Cortex of kidney (tissue), 1 donor: ENCODE results near the gene RGS7.
"Not testable (repeated sequence)": the region's sequence is repeated elsewhere in the genome, so short reads cannot be mapped to it uniquely, and the experiment has no call there.

ENCODE experiments used
- DNase-seq: peaks from one replicate; lab custom pipeline; 2025; lab: John Stamatoyannopoulos, UW

Gene RGS7

GRCh38 chr1:241208910-241209379 lies 148.1 kb downstream of the RGS7 start:
- DNase-seq = no peak

- DNase-seq = no peak
Measured at GRCh38 chr1:241203817-241204216, 153.2 kb downstream of the RGS7 start.

DNA sequence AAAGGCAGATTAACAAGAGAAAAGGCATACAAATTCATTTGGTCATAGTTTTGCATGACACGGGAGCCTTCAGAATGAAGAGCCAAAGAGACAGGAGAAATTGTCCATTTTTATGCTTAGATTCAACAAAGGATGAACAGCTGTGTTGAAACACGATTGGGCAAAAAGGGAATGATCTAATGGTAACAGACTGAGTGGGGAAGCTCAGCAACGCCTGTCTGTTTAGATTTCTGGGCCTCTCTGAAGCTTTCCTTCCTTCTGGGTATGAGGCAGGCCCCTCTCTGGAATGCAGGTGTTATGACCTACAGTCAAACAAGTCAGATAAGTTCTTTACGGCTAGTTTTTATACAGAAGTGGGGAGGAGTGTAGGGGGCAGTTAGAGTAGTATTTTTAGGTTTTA lies 154.6 kb downstream of the RGS7 start:
- DNase-seq = no peak

DNA sequence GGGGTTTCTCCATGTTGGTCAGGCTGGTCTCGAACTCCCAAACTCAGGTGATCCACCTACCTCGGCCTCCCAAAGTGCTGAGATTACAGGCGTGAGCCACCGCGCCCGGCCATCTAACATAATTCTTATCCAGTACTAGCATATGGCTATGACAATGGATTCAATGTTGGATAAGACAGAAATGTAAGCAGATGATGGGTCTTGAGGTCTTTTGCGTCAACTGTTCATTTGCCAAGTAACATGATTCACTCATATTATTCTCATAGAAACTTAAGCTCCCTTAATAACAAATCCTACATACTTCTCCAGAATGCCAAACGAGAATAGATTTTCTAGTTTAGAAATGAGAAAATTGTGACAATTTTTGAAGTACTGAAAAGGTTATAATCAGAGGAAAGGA lies 170.3 kb downstream of the RGS7 start:
- no peak for DNase-seq

DNA sequence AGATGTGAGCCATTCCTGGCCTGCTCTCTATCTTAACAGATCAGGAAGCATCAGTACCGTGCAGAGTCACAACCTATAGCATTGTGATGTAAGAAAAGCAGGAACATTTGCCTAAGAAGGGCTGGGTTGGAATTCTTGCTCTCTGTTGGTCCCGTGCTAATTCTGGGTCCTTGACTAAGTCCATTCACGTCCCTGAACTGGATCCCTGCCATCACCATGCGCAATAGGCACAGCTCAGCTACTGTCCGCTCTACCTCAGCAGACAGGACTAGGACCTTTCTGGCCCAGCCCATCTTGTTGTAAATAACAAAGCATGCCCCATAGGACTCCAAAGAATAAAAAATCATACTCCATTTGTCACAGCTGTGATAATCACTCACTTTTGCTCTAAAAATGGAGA lies 175.0 kb downstream of the RGS7 start:
- no peak for DNase-seq

GRCh38 chr1:241181471-241181870 lies 175.5 kb downstream of the RGS7 start:
- DNase-seq = no peak

- DNase-seq = no peak
Measured at GRCh38 chr1:241180569-241180968, 176.4 kb downstream of the RGS7 start.

DNA sequence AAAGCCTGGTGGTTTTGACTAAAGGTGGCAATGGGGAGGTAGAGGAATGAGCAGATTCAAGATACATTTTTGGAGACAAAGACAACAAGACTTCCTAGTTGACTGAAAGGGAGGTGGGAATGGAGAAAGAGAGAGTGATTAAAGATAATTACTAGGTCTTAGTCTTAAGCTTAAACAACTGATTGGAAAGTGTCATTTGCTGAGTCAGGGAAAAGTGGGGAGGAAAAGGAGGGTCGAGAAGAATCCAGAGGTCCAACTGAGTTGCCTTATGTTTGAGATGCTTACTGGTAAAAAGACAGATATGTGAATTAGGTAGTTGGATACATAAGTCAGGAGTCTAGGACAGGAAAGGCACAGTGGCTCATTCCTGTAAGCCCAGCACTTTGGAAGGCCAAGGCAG lies 179.3 kb downstream of the RGS7 start:
- no peak for DNase-seq

- DNase-seq = no peak
Measured at GRCh38 chr1:241172486-241172885, 184.5 kb downstream of the RGS7 start.

DNA sequence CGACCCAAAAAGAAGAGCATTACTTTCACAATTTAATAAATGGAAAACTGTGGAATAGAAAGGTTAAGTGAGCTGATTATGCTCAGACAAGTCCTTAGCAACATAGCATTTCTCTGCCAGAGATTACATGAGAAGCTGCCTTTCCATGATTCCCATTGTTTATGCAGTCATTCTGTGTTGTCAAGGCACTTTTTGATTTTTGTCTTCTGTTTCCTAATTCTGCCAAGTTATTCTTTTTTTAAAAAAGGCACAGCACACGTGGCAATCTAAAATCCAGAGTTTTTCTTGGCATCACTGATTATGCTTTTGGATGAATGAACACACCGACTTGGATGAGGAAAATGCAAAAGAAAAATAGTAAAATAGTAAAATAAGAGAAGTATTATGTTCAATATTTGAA lies 185.0 kb downstream of the RGS7 start:
- no peak for DNase-seq

- DNase-seq = no peak
Measured at GRCh38 chr1:241167121-241167630, 189.8 kb downstream of the RGS7 start.

DNA sequence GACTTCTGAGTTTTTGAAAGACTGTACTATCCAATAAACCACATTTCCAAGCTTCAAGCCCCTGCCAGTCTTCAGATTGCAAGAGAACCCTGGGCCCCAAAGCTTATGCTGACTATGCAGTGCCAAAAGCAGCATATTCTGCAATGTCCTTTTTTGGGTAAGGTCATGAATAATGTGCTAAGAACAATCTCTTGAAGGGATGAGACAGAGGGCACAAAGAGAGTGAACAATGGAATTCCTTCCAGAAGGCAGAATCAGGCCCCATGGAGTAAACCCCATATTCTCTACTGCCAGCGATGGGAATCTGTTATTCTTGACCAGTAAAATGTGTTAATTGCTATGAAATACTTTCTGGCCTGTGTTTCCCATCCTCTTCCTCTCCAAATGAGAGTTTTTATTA lies 190.4 kb downstream of the RGS7 start:
- DNase-seq = no peak

DNA sequence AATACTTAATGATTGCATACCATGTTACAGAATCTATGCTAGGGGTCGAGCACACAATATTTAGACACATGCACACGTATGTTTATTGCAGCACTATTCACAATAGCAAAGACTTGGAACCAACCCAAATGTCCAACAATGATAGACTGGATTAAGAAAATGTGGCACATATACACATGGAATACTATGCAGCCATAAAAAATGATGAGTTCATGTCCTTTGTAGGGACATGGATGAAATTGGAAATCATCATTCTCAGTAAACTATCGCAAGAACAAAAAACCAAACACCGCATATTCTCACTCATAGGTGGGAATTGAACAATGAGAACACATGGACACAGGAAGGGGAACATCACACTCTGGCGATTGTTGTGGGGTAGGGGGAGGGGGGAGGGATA lies 191.7 kb downstream of the RGS7 start:
- DNase-seq = not testable (repeated sequence)

- DNase-seq = no peak
Measured at GRCh38 chr1:241163363-241163762, 193.6 kb downstream of the RGS7 start.

GRCh38 chr1:241161188-241161689 lies 195.8 kb downstream of the RGS7 start:
- DNase-seq = no peak

- no peak for DNase-seq
Measured at GRCh38 chr1:241157435-241157834, 199.6 kb downstream of the RGS7 start.

DNA sequence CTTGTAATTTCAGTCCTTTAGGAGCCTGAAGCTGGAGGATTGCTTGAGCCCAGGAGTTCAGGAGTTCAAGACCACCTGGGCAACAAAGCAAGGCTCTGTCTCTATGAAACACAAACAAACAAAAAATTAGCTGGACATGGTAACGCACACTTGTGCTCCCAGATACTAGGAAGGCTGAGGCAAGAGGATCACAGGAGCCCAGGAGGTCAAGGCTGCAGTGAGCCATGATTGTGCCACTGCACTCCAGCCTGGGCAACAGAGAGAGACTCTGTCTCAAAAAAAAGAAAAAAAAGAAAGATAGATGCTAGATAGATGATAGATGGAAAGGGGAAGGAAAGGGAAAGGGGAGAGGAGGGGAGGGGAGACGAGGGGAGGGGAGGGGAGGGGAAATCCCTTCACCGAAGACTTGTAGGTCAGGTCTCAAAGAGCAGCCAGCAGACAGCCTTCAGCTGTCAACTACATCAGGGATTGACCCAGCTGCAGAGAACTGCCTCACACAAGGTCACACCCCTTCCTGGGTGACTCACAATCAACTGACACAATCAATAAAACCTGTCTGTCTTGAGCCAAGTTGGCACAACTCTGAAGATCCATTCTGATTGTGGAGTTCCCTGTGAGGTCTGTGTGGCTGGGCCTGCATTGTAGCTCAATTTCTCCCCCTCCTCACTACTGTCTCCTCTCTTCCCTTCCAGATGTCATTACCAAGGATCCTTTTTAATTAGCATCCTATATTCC lies 200.6 kb downstream of the RGS7 start:
- DNase-seq = no peak

DNA sequence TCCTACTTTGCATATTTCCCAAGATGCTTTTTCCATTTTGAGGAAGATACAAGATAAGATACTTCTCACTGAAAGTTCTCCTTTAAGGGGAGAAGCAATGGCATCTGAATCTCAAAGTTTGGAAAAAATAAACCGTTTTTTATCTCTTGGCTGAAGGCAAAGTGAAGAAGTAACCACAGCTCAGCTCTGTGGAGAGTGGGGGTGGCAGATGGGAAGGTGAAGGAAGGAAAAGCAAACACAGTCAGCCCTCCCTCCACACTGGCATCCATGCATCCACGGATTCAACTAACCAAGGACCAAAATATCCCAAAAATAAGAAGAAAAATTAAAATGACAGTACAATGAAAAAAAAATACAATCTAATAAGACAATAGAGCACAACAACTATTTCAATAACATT lies 211.1 kb downstream of the RGS7 start:
- DNase-seq = no peak

- DNase-seq = no peak
Measured at GRCh38 chr1:241143765-241144442, 213.1 kb downstream of the RGS7 start.

GRCh38 chr1:241142493-241142892 lies 214.5 kb downstream of the RGS7 start:
- DNase-seq = no peak

- DNase-seq = not testable (repeated sequence)
Measured at GRCh38 chr1:241141646-241142045, 215.4 kb downstream of the RGS7 start.

DNA sequence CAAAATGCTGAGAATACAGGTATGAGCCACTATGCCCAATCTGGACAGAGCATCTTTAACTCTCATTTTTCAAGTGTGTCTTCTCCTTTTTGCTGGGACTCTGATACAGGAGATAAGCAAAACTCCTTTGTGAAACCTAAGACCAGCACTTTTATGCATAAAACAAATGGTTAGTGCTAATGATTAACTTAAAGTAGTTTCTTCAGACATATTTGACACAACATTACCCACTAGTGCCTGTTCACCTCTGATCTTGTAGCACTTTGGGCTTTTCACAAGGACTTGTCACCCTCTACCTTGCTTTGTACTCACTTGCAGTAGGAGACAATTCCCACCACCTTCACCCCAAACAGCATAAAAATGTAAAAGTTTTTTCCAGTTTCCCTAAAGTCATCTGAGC lies 216.3 kb downstream of the RGS7 start:
- DNase-seq = no peak

DNA sequence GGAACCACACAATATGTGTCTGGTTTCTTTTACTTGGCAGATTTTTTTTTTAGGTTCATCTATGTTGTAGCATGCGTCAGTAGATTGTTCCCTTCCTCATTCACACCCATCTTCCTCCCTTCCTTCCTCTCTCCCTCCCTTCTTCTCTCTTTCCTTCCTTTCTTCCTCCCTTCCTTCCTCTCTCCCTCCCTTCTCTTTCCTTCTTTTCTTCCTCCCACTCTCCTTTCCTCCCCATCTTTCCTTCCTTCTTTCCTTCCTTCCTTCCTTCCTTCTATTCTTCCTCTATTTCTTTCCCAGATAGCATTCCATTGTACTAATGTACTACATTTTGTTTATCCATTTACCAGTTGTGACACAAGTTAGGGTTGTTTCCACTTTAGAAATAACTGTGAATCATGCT lies 218.0 kb downstream of the RGS7 start:
- no peak for DNase-seq
